T-helper 9 cell (primary cell): ENCODE measurements around the gene LIFR.

Experiments used
- DNase-seq: peaks from one replicate; pipeline ENCODE4 v3.0.0-alpha.2; 2020

The LIFR gene

DNA sequence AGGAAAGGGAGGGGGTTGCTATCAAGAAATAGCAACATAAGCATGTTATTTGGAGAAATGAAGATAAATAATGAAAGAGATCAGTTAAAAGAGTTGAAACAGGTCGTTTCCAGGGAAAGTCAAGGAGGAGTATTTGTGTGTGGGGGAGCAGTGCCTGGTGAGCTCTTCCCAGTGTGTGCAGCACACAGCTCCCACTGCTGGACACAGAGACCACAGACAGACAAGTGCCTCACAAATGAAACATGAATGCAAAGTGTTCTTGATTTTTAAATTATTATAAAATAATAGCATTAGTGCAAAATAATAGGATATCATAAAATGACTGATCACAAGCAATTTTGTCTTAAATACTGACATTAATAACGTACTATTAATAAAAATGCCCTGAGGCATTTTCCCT is 40.8 kb downstream of the LIFR start:
- no peak for DNase-seq

DNA sequence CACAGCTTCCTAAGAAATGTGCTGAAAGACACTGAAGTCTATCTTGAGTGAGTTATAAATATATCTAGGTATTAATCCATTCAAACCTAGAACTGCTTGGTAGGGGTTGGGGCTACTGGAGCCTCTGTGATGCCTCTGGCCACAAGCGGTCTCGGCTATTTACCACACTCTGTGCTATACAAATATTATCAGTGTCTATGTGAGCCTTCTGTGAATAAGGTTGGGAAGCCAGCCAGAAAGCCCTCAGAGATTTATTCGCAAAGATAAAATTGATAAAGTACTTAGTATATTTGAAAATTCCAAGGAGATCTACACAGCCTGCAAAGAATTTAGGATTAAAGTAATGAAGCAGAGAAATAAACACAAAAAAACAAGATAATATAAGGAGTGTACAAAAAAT is 41.4 kb downstream of the LIFR start:
- no peak for DNase-seq

DNA sequence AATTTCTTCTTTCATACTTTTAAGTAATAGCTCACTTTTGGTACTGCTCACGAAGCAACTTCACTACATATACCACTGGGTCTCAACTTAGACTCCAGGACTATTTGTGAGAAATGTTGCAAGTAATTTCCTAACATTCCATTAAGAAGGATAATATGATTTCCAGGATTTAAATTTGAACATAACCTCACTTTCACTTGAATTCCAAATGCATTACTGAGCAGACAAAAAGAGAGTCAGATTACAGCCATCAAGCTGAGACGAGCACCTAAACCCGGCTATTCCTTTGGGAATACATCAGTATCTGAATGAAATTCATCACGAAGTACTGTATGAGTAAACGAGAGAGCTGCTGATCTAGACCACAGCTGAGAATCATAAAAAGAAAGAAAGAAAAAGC is 47.3 kb downstream of the LIFR start:
- DNase-seq = no peak

- DNase-seq = no peak
Observed at GRCh38 chr5:38506302-38506701, 50.1 kb downstream of the LIFR start.

DNA sequence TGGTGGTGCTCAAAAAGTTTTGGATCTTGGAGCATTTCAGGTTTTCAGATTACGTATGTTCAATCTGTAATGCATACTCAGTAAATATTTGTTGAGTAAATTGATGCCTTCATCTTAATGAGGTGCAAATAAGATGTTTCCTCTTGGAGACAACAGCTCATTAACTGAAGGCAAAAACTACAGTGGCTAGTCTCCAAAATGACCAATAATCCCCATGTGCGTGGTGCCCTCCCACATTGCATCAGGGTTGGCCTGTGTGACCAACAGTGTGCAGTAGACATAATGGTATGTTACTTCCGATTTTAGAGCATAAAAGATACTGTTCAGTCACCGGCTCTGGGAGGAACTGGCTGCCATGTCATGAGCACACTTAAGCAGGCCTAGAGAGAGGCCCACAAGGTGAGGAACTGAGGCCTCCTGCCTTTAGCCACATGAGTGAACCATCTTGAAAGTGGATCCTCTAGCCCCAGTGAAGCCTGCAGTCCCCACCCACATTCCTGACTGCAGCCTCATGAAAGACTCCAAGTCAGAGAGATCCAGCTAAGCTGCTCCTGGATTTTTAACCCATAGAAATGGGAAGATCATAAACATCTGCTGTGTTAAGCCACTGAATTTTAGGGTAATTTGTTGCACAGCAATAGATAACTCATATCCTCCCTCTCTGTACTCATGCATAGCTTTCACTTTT is 55.7 kb downstream of the LIFR start:
- DNase-seq = no peak

- no peak for DNase-seq
Observed at GRCh38 chr5:38497946-38498345, 58.5 kb downstream of the LIFR start.

DNA sequence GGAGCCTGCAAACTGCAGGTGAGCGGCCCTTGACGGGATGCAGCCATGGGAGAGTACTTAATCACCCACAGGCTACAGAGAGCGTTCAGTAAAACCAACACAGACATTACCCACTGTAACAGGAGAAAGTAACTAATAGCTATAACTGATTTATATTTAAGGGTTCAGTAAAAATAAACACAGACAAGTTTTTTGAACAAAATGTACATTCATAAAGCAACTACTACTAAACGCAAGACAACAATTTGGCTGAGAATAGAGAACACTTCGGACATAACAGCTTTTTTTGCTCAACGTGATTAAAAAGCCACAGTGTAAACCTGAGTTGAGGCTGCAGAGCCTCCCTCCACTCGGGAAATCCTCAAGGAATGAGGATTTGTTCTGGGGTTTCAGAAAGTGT is 61.7 kb downstream of the LIFR start:
- no peak for DNase-seq

DNA sequence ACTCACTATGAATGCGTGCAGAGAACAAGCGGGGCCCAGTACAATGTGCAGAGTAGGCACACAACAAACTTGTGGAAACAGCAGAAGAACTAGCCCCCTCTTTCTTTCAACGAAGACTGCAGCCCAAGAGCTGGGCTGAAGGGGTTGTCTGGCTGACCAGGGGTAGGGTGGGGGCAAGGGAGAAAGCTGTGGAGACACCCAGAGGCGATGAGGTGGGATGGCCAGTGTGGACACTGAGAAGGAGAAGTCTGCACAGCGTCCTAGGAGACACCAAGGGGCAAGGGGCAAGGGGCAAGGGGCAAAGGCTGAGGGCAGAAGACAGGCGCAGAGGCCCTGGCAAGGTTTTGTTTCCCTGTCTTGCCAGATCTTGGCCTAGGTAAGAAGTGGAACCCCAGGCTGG is 62.3 kb downstream of the LIFR start:
- DNase-seq = no peak

GRCh38 chr5:38483805-38484398 is 72.5 kb downstream of the LIFR start:
- no peak for DNase-seq

- no peak for DNase-seq
Observed at GRCh38 chr5:38479315-38479904, 77.0 kb downstream of the LIFR start.

GRCh38 chr5:38478878-38479277 is 77.6 kb downstream of the LIFR start:
- no peak for DNase-seq

DNA sequence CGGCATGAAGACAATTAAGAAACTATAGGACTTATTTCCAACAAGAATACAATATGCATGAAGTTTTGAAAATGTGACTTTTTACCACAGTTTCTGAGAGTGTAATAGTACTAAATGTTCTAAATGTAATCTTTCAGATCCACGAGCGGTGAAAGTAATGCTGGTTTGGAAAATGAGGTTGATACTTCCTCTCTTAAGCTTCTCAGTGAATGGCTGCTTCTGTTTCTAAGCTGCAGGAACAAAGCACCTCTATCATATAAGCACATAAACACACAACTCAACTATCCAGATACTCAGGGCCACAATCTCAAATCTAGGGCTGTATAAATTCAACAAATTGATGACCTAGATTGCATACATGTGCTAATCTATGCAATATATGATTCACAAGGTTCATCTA is 78.3 kb downstream of the LIFR start:
- no peak for DNase-seq

GRCh38 chr5:38473008-38473407 is 83.4 kb downstream of the LIFR start:
- DNase-seq = no peak

- no peak for DNase-seq
Observed at GRCh38 chr5:38472541-38472940, 83.9 kb downstream of the LIFR start.

- no peak for DNase-seq
Observed at GRCh38 chr5:38471709-38472108, 84.7 kb downstream of the LIFR start.

GRCh38 chr5:38469707-38470267 is 86.7 kb downstream of the LIFR start:
- DNase-seq = no peak

DNA sequence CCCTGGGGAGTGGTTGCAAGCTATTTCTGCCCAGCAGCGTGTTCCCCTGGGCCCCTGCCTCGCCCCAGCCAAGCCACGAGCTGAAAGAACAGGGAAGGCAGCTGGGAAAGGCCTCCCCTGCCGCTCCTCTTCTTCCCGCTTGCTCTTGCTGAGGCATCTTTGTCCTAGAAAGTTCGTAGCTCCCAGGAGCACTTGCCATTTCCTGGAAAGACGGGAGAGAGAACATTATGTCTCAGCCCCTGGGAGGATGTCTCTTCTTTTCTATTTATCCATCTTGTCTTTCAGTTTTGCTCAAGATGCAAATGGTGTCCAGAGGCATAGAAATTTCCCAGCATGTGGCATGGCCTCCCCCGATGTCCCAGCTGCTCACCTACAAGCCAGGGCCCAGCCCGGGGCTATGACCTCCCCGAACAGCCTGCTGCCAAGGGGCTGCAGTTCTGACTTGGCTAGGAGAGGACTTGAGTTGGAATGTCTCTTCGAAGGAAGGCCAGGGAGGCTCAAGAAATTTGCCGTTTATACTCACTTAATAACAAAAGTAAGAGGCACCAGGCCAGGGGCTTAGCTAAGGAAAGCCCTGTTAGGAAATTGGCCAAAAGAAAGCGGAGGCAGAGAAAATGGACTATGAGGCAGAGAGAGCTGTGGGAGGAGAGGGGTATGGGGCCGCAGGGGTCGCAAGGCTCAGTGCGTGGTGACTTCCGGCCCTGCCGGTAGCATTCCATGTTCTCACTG is 87.3 kb downstream of the LIFR start:
- no peak for DNase-seq

DNA sequence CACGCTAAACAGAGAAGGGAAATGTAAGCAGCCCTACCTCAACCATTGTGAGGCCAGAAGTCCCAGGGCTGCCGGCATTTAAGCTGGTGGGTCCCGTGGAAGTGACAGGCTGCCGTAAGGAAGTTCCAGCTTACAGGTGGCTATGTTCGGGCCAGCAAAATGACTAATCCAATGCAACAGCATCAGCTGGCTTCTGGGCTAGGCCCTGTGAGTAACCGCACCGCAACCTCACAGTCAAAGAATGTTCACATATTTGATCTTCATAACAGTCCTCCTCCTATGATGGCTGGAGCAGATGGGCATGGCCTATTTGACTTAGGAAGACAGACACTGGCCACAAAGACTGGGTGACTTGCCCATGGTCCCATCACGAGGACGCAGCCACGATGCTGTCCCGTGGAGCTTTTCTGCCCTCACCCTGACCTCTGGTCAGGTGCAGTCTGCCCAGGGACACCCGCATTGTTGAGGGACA is 88.2 kb downstream of the LIFR start:
- no peak for DNase-seq

DNA sequence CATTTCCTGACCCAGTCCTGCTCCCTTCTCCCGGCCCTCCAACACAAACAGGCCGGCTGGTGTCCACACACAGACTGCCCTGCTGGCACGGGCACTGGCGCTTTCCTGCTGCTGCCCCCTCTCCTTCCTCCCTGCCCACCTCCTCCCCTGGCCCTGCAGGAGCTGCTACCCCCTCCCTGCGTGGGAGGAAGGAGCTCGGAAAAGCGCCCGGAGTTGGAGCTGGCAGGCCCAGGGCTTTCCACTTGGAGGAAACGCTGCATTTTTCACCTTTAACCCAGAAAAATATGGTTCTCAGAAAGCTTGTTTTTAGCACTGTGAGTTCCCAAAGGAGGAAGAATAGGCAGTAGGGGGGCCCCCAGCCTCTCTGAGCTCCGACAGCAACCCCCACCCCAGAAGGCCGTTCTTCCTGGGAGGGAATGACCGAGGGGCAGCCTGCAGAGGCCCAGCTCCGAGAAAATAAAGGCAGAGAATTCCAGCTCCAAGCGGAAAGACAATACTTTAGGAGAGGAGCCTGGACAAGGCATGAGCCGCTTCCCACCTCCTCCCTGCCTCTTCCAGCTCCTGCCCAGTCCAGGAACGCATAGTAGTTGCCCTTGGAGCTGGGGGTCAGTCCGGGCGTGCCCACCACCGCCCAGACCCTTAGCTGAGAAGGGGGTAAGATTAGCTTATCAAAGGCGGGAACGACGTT is 88.9 kb downstream of the LIFR start:
- no peak for DNase-seq

DNA sequence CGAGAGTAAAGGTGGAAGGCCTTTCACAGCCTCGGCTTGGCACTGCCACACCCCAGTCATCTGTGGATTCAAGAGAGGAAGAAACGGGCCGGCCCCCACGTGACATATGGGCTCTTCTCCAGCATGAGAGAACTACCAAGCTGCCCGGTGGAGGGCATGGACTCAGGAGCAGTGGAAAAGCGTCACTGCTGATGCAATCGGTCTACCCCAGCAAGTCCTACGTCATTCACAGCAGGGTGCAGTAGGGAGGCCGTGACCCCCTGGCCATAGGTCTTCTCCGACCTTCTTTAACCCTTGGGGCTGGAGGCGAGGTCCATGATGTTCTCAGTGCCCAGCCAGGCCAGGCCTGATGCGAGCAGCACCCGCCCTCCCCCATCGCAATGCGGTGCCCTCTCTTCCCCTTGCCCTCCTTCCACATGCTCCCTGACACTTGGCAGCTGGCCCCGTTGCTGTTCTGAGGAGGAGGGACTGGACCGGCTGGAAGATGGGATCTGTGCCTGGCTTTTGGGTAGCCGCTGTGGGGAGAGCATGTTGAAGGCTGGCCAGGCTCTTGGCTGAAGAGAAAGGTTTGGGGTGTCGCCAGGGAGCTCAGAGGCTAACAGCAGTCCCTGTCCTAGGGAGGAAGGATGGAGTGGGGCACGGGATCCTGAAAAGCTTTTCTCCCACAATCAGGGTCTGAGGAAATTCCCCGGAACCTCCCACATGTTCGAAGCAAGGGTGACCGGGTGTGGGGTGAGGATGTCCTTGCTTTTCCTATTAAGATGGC is 89.8 kb downstream of the LIFR start:
- no peak for DNase-seq

GRCh38 chr5:38465702-38466423 is 90.6 kb downstream of the LIFR start:
- DNase-seq = no peak
